Ovary (tissue), 9 donors: ENCODE data around the gene LONRF2. TPM values are rescaled to one million over a fixed set of nuclear protein-coding genes. Genes with fewer than 3 reads are reported as not detected.

ENCODE experiments used
- DNase-seq, 5 donors: peaks; one replicate each; pipeline ENCODE4 v3.0.0-alpha.2; 2019 to 2020
- H3K27ac ChIP-seq, 2 donors: fragments of 200-600 bp; one replicate each; pipeline versions ENCODE4 v1.5.1 to v1.8.0; 2019 to 2022
- H3K27me3 ChIP-seq: fragments of 200-600 bp; one replicate; pipeline ENCODE4 v1.8.0; 2022
- H3K36me3 ChIP-seq: fragments of 200-600 bp; sonication (generic); one replicate; pipeline ENCODE4 v1.5.1; 2019
- H3K4me1 ChIP-seq: one replicate; pipeline ENCODE4 v1.8.1; 2013; ENCODE audit warnings: mild to moderate bottlenecking, moderate library complexity; ENCODE audit not compliant: insufficient read depth
- H3K4me3 ChIP-seq: fragments of 200-600 bp; sonication (generic); one replicate; pipeline ENCODE4 v1.5.1; 2017
- H3K9me3 ChIP-seq, 2 donors: fragments of 200-600 bp in 1 of 2; sonication (generic) in 1 of 2; one replicate each; pipeline versions ENCODE4 v1.5.1 to v1.8.1; 2013 to 2019; ENCODE audit warnings: mild to moderate bottlenecking in 1 of 2, moderate library complexity in 1 of 2
- CTCF ChIP-seq, 3 donors: fragments of 450-650 bp in 2 of 3; fragments of 200-600 bp in 1 of 3; IDR thresholded peaks; one replicate each; pipeline versions ENCODE4 v1.5.1 to v1.8.0; 2016 to 2022; ENCODE audit warnings: antibody characterized with exemption in 3 of 3, mild to moderate bottlenecking in 1 of 3
- EP300 ChIP-seq: sonication (generic); formaldehyde crosslinking; IDR thresholded peaks from one replicate; pipeline ENCODE4 v1.6.1; 2017; ENCODE audit warnings: antibody characterized with exemption
- POLR2A ChIP-seq: fragments of 450-650 bp; IDR thresholded peaks from one replicate; pipeline ENCODE4 v1.6.1; 2017; ENCODE audit warnings: antibody characterized with exemption, mild to moderate bottlenecking, moderate library complexity
- WGBS, 3 donors: extraction: QIAGEN DNeasy Blood & Tissue Kit in 1 of 3; methylation state at CpG; one replicate each; pipeline versions ENCODE4 v1.1.5 to v1.1.7; 2013 to 2017; 5-methylcytosine and 5-hydroxymethylcytosine counted together
- intact Hi-C, 4 donors: fragments of 100-400 bp; cut with DNase I; formaldehyde crosslinking; loops; one replicate each; pipeline versions ENCODE4 v1.11.0 to v1.15.1; 2022 to 2023
- polyA plus RNA-seq, 2 donors: library from polyadenylated mRNA; stranded (reverse); fragments of 200-250 nt in 1 of 2; fragments of 350-450 nt in 1 of 2; fragmentation: Illumina TruSeq in 1 of 2; extraction: RNeasy Lipid Tissue Mini Kit (QIAGEN cat#74804) in 1 of 2; gene quantifications; one replicate each; pipeline ENCODE4 v1.2.3, GENCODE V29; 2013 to 2014
- total RNA-seq, 7 donors: library from RNA; depleted of rRNA in 2 of 7; stranded (reverse); fragments of >200 nt in 2 of 7; fragmentation: NEBNext Ultra II Directional in 3 of 7; extraction: Animal tissue kit (Norgen Biotek cat#: 25700) in 3 of 7; gene quantifications; one replicate each; pipeline versions ENCODE4 v1.1.0 to v1.2.4, GENCODE V29; 2016 to 2023
- donor health status: DM: no; HTN: no; CAD: no; lungs with moderate emphysema.
- donor health status: DM: no; HTN: no; CAD: no.
- donor health status: Bipolar disorder and iron deficiency.
- donor health status: DM: yes; HTN: yes; CAD: no.
- donor health status: DM: no; HTN: no; CAD: no.
- donor health status: DM: yes; HTN: yes; CAD: no.

LONRF2 gene
- total and polyA plus RNA-seq, 9 donors, result 4.7 to 133 (median 29.5) TPM

- TF ChIP-seq CTCF (IDR thresholded peaks at IDR 0.05) (no peak), EP300 (no peak), POLR2A (no peak)
- DNase-seq, result no peak
- intact Hi-C loops, result loop anchor here in 2 of 4 donors (5.0 kb wide), 1 partner anchor 697 kb away; no protein-coding TSS in a partner anchor
- H3K4me1 ChIP-seq, result no peaks in the 10 kb centered on the region
- no peaks in the 10 kb centered on the region for H3K9me3 ChIP-seq
- no peaks in the 10 kb centered on the region for H3K27me3 ChIP-seq
- no peak overlapping the region for H3K4me3 ChIP-seq
- no peaks in the 10 kb centered on the region for H3K36me3 ChIP-seq
- H3K27ac ChIP-seq, result no peak overlapping the region
- WGBS, 3 donors, result 86 to 87% (median 86%) methylated on average over 16 of the region's 16 CpGs
Measured at GRCh38 chr2:100254646-100255210, 67.6 kb downstream of the LONRF2 start.

GRCh38 chr2:100253786-100254185, 68.5 kb downstream of the LONRF2 start:
- TF ChIP-seq EP300 (no peak), CTCF (IDR thresholded peaks at IDR 0.05) (no peak), POLR2A (no peak)
- 87 to 94% (median 91%) methylated on average over 5 of the region's 5 CpGs for WGBS, 3 donors
- Histone ChIP-seq H3K4me3 (no peak overlapping the region), H3K36me3 (no peaks in the 10 kb centered on the region), H3K4me1 (no peaks in the 10 kb centered on the region), H3K27me3 (no peaks in the 10 kb centered on the region), H3K9me3 (no peaks in the 10 kb centered on the region), H3K27ac (no peak overlapping the region)
- no peak for DNase-seq
- intact Hi-C loops, result no loop called here

- DNase-seq, result no peak
- TF ChIP-seq CTCF (IDR thresholded peaks at IDR 0.05) (no peak), EP300 (no peak), POLR2A (no peak)
- Histone ChIP-seq H3K27ac (no peak overlapping the region), H3K27me3 (no peaks in the 10 kb centered on the region), H3K9me3 (no peaks in the 10 kb centered on the region), H3K4me3 (no peak overlapping the region), H3K4me1 (no peaks in the 10 kb centered on the region), H3K36me3 (no peaks in the 10 kb centered on the region)
- intact Hi-C loops, result no loop called here
- WGBS, 3 donors, result 64 to 71% (median 68%) methylated on average over 17 of the region's 17 CpGs
Measured at GRCh38 chr2:100252811-100253698, 69.2 kb downstream of the LONRF2 start.

- intact Hi-C loops, result no loop called here
- H3K4me1 ChIP-seq, result no peaks in the 10 kb centered on the region
- H3K27ac ChIP-seq, result no peak overlapping the region
- H3K27me3 ChIP-seq, result no peaks in the 10 kb centered on the region
- no peak for TF ChIP-seq POLR2A
- TF ChIP-seq EP300, result no peak
- no peak for TF ChIP-seq CTCF (IDR thresholded peaks at IDR 0.05)
- no peaks in the 10 kb centered on the region for H3K36me3 ChIP-seq
- 93 to 94% (median 94%) methylated on average over 9 of the region's 9 CpGs for WGBS, 3 donors
- H3K9me3 ChIP-seq, result no peaks in the 10 kb centered on the region
- no peak overlapping the region for H3K4me3 ChIP-seq
- DNase-seq, result no peak
Measured at GRCh38 chr2:100250645-100251044, 71.7 kb downstream of the LONRF2 start.
